Medulla oblongata (tissue), 1 donor: ENCODE measurements around the gene TRAPPC6A.

Experiments used
- DNase-seq: peaks from one replicate; pipeline ENCODE4 v3.0.0-alpha.2; 2015; ENCODE audit errors: extremely low spot score

The TRAPPC6A gene

GRCh38 chr19:45177817-45178261 lies at the start of gene TRAPPC6A:
Gene TRAPPC6A (minus strand): TSS chr19:45178237. CDS start chr19:45178218, 19 bp downstream.
- DNase-seq, result no peak

DNA sequence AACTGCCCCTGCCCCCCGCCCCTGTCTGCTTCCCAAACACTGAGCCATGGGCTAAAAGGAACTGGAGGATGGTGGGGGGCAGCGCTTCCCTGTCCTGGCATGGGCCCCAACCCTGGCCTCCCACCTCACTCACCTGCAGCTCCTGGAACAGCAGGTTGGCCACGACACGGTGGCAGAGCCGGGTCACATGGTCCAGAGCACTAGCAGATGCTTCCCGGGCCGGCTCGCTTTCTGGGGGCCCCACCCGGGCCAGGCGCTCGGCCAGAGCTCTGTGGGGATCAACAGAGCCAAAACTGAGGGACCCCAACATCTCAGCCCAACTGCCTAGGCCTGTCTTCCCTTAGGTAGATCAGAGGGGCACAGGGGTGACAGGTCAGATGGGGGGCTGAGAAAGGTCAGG lies 46.6 kb upstream of the TRAPPC6A start:
- no peak for DNase-seq

GRCh38 chr19:45223879-45224278 lies 45.8 kb upstream of the TRAPPC6A start:
- DNase-seq, result no peak

DNA sequence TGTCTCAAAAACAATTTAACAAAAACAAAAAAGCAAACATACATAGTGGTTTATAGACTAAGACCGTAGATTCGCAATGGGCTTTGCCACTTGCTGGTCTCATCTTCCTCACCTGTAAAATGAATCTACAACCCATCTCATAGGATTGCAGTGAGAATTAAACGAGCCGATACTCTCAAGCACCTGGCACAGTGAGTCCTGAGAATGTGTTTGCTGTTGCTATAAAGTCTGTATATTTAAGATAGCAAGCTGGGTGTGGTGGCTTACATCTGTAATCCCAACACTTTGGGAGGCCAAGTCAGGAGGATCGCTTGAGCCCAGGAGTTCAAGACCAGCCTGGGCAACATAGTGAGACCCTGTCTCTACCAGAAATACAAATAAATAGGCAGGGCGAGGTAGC lies 44.7 kb upstream of the TRAPPC6A start:
- DNase-seq, result no peak

DNA sequence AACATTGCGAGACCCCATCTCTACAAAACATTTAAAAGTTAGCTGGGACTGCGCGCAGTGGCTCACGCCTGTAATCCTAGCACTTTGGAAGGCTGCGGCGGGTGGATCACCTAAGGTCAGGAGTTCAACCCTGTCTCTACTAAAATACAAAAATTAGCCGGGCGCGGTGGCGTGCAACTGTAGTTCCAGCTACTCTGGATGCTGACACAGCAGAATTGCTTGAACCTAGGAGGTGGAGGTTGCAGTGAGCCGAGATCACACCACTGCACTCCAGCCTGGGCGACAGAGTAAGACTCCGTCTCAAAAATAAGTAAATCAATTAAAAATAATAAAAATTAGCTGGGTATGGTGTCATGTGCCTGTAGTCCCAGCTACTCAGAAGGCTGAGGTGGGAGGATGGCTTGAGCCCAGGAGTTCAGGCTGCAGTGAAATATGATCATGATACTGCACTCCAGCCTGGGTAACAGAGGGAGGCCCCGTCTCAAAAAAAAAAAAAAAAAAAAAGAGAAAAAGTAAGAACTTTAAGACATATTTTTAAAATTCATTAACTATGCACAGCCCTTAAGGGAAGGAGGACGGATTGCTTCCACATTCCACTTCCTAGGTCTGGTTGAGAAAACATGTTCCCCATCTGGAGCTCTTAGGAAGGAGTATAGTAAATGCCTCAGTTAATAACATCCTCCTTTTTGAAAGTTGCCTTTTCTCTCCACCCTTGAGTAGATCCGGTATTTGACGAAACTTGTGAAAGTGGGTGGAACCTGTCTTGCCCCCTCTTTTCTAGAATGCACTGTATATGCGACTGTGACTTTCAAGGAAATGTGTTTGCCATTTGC lies 41.1 kb upstream of the TRAPPC6A start:
- no peak for DNase-seq

DNA sequence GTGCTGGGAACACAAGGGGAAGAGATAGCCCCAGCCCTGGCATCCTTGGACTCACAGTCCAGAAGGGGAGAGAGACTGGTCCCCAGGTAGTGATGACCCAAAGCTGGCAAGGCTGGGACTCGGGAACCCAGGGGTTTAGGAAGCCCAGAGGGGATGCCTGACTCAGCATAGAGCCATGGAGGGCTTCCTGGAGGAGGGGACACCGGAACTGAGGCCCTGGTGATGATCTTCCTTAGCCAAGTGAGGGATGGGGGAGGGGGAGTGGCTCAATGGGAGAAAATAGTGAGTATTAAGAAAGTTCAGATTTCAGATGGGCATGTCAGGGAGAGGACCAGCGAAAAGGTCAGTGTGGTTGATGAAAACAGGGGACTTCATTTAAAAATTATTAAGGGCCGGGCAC lies 40.4 kb upstream of the TRAPPC6A start:
- no peak for DNase-seq

DNA sequence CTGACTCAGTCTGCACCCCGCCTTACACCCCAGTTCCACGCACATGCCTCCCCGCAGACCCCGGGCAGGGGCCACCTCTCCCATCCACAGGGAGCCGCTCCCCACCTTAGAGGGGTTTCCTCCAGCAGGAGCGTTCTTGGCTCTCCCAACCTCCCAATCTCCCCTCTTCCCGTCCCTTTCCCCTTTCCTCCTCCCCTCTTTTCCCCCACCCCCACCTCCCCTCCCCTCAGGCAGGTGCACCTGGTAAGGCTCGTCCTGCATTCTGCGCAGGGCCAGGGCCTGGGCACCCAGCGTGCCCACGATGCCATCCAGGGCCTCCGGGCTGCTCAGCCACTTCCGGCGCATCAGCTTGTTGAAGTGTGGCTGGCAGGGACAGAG lies 39.9 kb upstream of the TRAPPC6A start:
- DNase-seq, result no peak

DNA sequence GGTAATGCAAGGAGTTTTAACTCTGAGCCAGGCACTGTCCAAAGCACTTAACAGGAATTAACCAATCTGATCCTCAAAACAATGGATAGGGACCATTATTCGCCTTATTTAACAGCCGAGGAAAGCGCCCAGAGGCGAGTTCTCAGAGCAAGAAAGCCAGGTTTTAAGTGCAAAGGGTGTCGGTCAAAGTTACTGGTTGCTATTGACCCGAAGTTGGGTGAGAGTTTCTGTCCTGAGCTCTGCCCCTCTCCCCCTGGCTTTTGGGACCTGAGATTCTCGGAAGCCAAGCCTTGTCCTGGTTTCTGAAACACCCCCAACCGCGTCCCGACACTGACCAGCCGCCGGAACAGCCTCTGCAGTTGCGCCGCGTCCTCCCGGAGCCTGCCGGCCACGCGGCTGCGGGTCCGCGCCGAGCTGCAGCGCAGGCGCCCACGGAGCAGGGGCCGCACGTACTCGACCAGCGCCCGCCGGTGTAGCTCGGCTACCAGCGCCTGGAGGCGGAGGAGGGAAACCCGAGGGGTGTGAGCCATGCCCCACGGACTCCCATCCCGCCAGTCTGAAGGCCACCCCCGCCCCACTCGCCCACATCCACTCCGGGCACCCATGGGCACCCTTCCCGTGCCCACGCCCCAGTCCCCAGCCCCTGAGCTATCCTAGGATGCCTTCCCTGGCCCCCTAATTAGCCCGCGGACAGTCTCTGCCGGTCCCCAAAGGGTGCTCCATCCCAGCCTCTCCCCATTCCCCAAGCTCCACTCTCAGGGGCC lies 39.3 kb upstream of the TRAPPC6A start:
- DNase-seq, result no peak

DNA sequence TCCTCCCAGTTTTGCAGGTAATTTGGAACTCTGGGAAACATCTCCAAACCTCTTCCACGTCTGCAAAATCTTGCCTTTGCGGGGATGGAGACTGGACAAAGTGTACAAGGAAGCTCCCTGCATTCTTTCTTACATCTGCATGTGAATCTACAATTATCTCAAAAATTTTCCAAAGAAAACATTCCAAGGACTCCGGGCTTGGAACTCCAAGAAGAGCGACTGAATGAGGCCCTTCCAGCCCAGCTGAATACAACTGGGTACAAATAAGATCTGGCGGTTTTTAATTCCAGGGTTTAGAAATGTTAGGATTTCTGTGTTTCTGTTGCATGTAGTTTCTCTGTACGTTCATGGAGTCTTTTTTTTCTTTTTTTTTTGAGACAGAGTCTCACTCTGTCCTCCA lies 38.6 kb upstream of the TRAPPC6A start:
- no peak for DNase-seq

DNA sequence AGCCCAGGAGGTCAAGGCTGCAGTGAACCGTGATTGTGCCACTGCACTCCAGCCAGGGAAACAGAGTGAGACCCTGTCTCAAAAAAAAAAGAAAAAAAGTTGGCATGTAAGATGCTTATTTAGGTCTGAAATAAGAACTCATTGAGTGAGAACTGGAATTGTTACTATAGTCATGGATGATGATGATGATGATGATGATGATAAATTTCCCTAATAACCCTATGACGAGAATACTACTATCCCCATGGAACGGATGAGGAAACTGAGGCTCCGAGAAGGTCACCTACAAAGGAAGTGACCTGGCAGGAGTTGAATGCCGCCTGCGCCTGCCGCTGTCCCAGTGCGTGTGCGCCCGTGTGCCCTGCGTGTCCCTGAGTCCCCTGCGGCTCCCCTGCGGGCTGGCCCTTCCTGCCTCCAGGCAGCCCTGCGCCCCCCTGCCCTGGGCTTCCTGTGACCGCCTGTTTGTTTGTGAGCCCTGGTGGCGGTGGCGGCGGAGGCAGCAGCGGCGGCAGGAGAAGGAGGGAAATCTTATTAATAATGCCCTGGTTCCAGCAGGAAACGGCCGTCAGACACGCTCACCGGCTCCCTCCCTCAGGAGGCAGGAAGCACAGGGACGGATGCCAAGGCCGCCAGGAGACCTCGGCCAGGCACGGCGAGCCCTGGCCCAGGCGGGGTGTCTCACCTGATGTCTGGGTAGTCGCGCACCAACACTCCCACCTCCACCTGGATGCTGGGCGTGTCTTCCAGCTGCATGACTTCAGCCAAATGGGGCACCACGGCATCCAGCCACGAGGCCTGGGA lies 37.6 kb upstream of the TRAPPC6A start:
- DNase-seq, result no peak

DNA sequence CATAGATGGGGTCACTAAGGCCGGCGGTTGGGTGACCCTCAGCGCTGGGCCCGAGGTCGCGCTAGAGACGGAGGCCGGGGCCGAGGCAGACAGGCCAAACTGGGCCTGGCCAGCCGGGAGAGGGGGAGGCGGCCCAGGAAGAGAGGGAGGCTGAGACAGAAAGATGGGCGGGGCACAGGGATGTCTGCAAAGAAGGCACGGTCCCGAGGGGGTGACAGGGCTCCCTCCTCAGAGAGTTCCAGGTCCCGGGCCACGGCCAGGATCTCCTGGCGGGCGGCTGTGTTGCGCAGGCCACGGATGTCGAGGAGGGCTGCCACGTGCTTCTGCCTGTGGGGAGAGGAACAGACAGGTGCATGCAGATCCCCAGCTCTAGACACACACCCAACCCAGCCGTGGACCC lies 35.0 kb upstream of the TRAPPC6A start:
- no peak for DNase-seq

DNA sequence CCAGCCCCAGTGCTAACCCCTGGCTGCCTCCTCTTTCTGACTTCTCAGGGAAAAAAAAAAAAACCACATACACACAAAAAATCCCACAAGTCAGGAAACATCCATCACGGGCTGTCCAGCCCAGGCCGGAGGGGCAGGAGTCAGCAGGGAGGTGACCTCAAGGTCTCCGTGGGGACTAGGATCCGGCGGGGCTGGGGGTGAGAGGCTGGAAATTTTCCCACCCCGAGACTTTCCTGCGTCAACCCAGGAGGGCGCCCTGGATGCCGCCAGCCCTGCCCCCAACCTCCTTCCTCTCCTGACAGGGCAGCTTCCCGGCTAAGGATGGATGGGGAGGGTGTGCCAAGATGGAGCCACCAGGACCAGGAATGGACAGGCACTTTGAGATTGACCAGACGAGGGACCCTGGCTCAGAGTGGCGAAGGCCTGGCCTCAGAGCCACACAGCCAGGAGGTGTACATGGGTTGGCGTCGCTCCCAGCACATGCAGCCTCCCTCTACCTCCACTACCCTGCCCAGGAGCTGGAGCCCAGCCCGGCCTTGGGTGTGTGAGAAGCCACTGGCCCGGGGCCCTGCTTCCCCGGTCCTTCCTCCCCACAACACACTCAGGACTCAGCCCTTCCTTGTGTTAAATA lies 33.8 kb upstream of the TRAPPC6A start:
- DNase-seq, result no peak

GRCh38 chr19:45206328-45206727 lies 28.3 kb upstream of the TRAPPC6A start:
- no peak for DNase-seq

- no peak for DNase-seq
Measured at GRCh38 chr19:45205810-45206209, 27.8 kb upstream of the TRAPPC6A start.

- DNase-seq, result no peak
Measured at GRCh38 chr19:45202637-45203036, 24.6 kb upstream of the TRAPPC6A start.

GRCh38 chr19:45200568-45200967 lies 22.5 kb upstream of the TRAPPC6A start:
- DNase-seq, result peak; percentile 33

GRCh38 chr19:45195764-45196163 lies 17.7 kb upstream of the TRAPPC6A start:
- no peak for DNase-seq

GRCh38 chr19:45191375-45191774 lies 13.3 kb upstream of the TRAPPC6A start:
- no peak for DNase-seq

DNA sequence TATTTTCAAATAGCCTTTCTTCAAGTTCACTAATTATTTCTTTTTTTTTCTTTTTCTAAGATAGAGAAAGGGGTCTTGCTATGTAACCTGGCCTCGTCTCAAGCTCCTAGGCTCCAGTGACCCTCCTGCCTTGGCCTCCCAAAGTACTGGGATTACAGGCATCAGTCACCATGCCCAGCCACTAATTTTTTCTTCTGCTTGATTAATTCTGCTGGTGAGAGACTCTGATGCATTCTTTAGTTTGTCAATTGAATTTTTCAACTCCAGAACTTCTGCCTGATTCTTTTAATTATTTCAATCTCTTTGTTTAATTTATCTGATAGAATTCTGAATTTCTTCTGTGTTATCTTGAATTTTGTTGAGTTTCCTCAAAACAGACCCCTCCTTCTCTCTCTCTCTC lies 11.9 kb upstream of the TRAPPC6A start:
- no peak for DNase-seq

DNA sequence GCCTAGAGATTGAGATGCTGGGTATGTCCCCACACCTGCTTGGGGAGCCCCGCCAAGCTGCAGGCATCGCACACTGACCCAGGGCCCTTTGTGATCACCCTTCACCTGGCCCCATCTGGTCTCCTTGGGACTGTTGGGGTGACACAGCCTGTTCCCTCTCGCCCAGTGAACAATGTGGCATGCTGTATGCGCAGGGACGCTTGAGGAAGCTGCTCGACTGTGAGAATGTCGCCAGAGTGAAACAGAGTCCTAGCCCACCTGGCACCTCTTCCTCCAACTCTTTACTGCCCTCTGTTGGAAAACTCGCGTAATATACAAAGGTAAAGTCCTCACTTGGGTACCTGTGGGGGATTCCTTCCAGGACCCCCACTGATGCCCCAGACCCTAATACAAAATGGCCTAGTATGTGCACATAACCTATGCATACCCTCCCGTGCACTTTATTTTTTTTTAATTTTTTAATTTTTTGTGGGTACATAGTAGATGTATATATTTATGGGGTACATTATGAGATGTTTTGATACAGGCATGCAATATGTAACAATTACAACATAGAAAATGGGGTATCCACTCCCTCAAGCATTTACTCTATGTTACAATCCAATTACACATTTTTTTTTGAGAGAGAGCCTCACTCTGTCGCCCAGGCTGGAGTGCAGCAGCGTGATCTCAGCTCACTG lies 9.5 kb upstream of the TRAPPC6A start:
- DNase-seq, result no peak
